GM23338 (cell line): ENCODE data around the gene RADIL. TPM values are rescaled to one million over a fixed set of nuclear protein-coding genes. Genes with fewer than 3 reads are reported as not detected.

Source experiments
- ATAC-seq: fragments of 200-7000 bp; cut with Tn5 transposase; 3 replicates; pipeline ENCODE4 v1.9.1; 2020
- DNase-seq: peaks from one replicate; pipeline ENCODE4 v3.0.0-alpha.2; 2015; ENCODE audit warnings: low spot score
- H2AFZ ChIP-seq: fragments of 200-600 bp; sonication (generic); 2 replicates; pipeline ENCODE4 v1.8.0; 2016; ENCODE audit warnings: antibody characterized with exemption, mild to moderate bottlenecking, moderate library complexity
- H3F3A ChIP-seq: fragments of 200-600 bp; sonication (generic); replicated peaks from 2 replicates; pipeline ENCODE4 v1.8.0; 2017; ENCODE audit warnings: antibody characterized with exemption, mixed run types, low read depth
- H3K27ac ChIP-seq: fragments of 200-600 bp; sonication (generic); 2 replicates; pipeline ENCODE4 v1.6.1; 2016; ENCODE audit warnings: low read depth
- H3K27me3 ChIP-seq: fragments of 200-600 bp; sonication (generic); 2 replicates; pipeline ENCODE4 v1.8.0; 2016; ENCODE audit warnings: mild to moderate bottlenecking, mixed run types, moderate library complexity; ENCODE audit not compliant: insufficient read depth
- H3K36me3 ChIP-seq: fragments of 200-600 bp; sonication (generic); 2 replicates; pipeline ENCODE4 v1.8.0; 2016; ENCODE audit warnings: mild to moderate bottlenecking; ENCODE audit not compliant: insufficient read depth
- H3K4me1 ChIP-seq: fragments of 200-600 bp; sonication (generic); 2 replicates; pipeline ENCODE4 v1.8.0; 2016; ENCODE audit warnings: mild to moderate bottlenecking, moderate library complexity; ENCODE audit not compliant: insufficient read depth
- H3K4me2 ChIP-seq: fragments of 200-600 bp; sonication (generic); 2 replicates; pipeline ENCODE4 v1.7.1; 2017; ENCODE audit warnings: mixed run types
- H3K4me3 ChIP-seq: fragments of 200-600 bp; sonication (generic); 2 replicates; pipeline ENCODE4 v1.6.1; 2016; ENCODE audit warnings: mixed run types
- H3K79me2 ChIP-seq: fragments of 200-600 bp; sonication (generic); replicated peaks from 2 replicates; pipeline ENCODE4 v1.8.0; 2017; ENCODE audit warnings: mild to moderate bottlenecking; ENCODE audit not compliant: insufficient read depth
- H3K9me2 ChIP-seq: fragments of 200-600 bp; sonication (generic); 2 replicates; pipeline ENCODE4 v1.8.0; 2017; ENCODE audit not compliant: insufficient read depth
- H4K20me1 ChIP-seq: fragments of 200-600 bp; sonication (generic); replicated peaks from 2 replicates; pipeline ENCODE4 v1.8.0; 2017; ENCODE audit warnings: mild to moderate bottlenecking; ENCODE audit not compliant: insufficient read depth
- H3K27ac Mint-ChIP-seq: 2 replicates; pipeline ENCODE4 v1.8.0; 2020; ENCODE audit warnings: inconsistent platforms, mild to moderate bottlenecking, moderate library complexity, mixed read lengths
- H3K27me3 Mint-ChIP-seq: 3 replicates; pipeline ENCODE4 v1.8.0; 2022; ENCODE audit warnings: low read depth, mild to moderate bottlenecking, moderate library complexity, mixed read lengths, inconsistent platforms; ENCODE audit not compliant: insufficient read depth, poor library complexity
- H3K36me3 Mint-ChIP-seq: 3 replicates; pipeline ENCODE4 v1.8.0; 2021; ENCODE audit warnings: low read depth, mild to moderate bottlenecking, inconsistent platforms, moderate library complexity, mixed read lengths
- H3K4me1 Mint-ChIP-seq: 3 replicates; pipeline ENCODE4 v1.8.0; 2020; ENCODE audit warnings: mild to moderate bottlenecking, inconsistent platforms, mixed read lengths
- H3K4me3 Mint-ChIP-seq: 3 replicates; pipeline ENCODE4 v1.8.0; 2021; ENCODE audit warnings: moderate library complexity, mild to moderate bottlenecking, inconsistent platforms, mixed read lengths
- H3K9me3 Mint-ChIP-seq: 3 replicates; pipeline ENCODE4 v1.8.0; 2020; ENCODE audit warnings: moderate library complexity, mild to moderate bottlenecking, inconsistent platforms, mixed read lengths
- ETS1 ChIP-seq: IDR thresholded peaks from 2 replicates; pipeline ENCODE4 v1.6.1; 2016; ENCODE audit warnings: antibody characterized with exemption
- EZH2 ChIP-seq: fragments of 200-600 bp; sonication (generic); IDR thresholded peaks from one replicate; pipeline ENCODE4 v1.8.0; 2017; ENCODE audit warnings: antibody characterized with exemption, mild to moderate bottlenecking, low read depth; ENCODE audit not compliant: unreplicated experiment
- EZH2phosphoT487 ChIP-seq: fragments of 200-600 bp; sonication (generic); IDR thresholded peaks from one replicate; pipeline ENCODE4 v1.8.1; 2018; ENCODE audit warnings: antibody characterized with exemption; ENCODE audit not compliant: unreplicated experiment
- NANOG ChIP-seq: IDR thresholded peaks from 2 replicates; pipeline ENCODE4 v1.6.1; 2016; ENCODE audit warnings: antibody characterized with exemption, borderline replicate concordance
- POLR2AphosphoS5 ChIP-seq: IDR thresholded peaks from 2 replicates; pipeline ENCODE4 v1.6.1; 2016; ENCODE audit warnings: antibody characterized with exemption, low read depth
- REST ChIP-seq: IDR thresholded peaks from one replicate; pipeline ENCODE4 v1.6.1; 2018; ENCODE audit warnings: antibody characterized with exemption; ENCODE audit not compliant: unreplicated experiment
- ZNF114 ChIP-seq: fragments of 250-450 bp; sonication (Bioruptor Pico); IDR thresholded peaks from 2 replicates; pipeline ENCODE4 v1.5.0; 2020; ENCODE audit warnings: mild to moderate bottlenecking, moderate library complexity
- ZNF462 ChIP-seq: fragments of 250-450 bp; sonication (Bioruptor Pico); IDR thresholded peaks from 2 replicates; pipeline ENCODE4 v1.5.0; 2020; ENCODE audit warnings: mild to moderate bottlenecking, moderate library complexity
- polyA plus RNA-seq: library from polyadenylated mRNA; unstranded; fragments of >200 nt; fragmentation: Nextera tagmentation; extraction: Ambion mirVana; gene quantifications from 2 replicates; pipeline ENCODE4 v1.2.1, GENCODE V29; 2016
- total RNA-seq: library from RNA; depleted of rRNA; stranded (reverse); fragments of >200 nt; shearing (Covaris generic); gene quantifications from 2 replicates; pipeline ENCODE4 v1.2.3, GENCODE V29; 2014

Gene RADIL
- total and polyA plus RNA-seq, 2 experiments from 2014 or later: 4.3 to 9.8 TPM

GRCh38 chr7:4824120-4824775 is 59.3 kb downstream of the RADIL start (continued):
- no peak for TF ChIP-seq ZNF462 (CRISPR knock-in tag)

GRCh38 chr7:4823441-4824119 is 59.9 kb downstream of the RADIL start:
- no peak overlapping the region for H2AFZ ChIP-seq
- H3K36me3 Mint-ChIP-seq: no peaks in the 10 kb centered on the region
- H3K79me2 ChIP-seq: no peaks in the 10 kb centered on the region
- no peaks in the 10 kb centered on the region for H3K4me1 ChIP-seq
- no peak for DNase-seq
- H3K4me3 ChIP-seq: no peak overlapping the region
- H3K36me3 ChIP-seq: no peaks in the 10 kb centered on the region
- no peaks in the 10 kb centered on the region for H4K20me1 ChIP-seq
- H3K27me3 ChIP-seq: no peaks in the 10 kb centered on the region
- no peak for ATAC-seq
- no peak overlapping the region for H3K27ac Mint-ChIP-seq
- peaks cover 5% of the 10 kb centered on the region for H3K27me3 Mint-ChIP-seq
- H3K4me1 Mint-ChIP-seq: no peaks in the 10 kb centered on the region; the same call in 2 of the 3 replicates
- no peaks in the 10 kb centered on the region for H3K9me3 Mint-ChIP-seq
- no peak overlapping the region for H3K27ac ChIP-seq
- no peaks in the 10 kb centered on the region for H3F3A ChIP-seq
- no peak overlapping the region for H3K4me3 Mint-ChIP-seq
- H3K9me2 ChIP-seq: no peaks in the 10 kb centered on the region
- TF ChIP-seq EZH2phosphoT487 (no peak), EZH2 (no peak), REST (no peak), ETS1 (no peak), NANOG (no peak), POLR2AphosphoS5 (no peak), ZNF114 (CRISPR knock-in tag) (no peak)
- no peak overlapping the region for H3K4me2 ChIP-seq
